Parathyroid adenoma (tissue), 2 donors: ENCODE measurements around the gene NSMF.

ENCODE experiments used
- H2AFZ ChIP-seq: fragments of 300-600 bp; sonication (generic); one replicate; pipeline ENCODE4 v1.7.0; 2017; ENCODE audit warnings: antibody characterized with exemption, mild to moderate bottlenecking
- H3K27ac ChIP-seq: fragments of 300-600 bp; sonication (generic); one replicate; pipeline ENCODE4 v1.7.0; 2017
- H3K27me3 ChIP-seq: fragments of 300-600 bp; sonication (generic); one replicate; pipeline ENCODE4 v1.7.0; 2017; ENCODE audit warnings: low read length; ENCODE audit not compliant: control insufficient read depth, insufficient read depth
- H3K36me3 ChIP-seq: fragments of 300-600 bp; sonication (generic); one replicate; pipeline ENCODE4 v1.7.0; 2017; ENCODE audit warnings: low read length; ENCODE audit not compliant: control insufficient read depth, insufficient read depth
- H3K4me1 ChIP-seq: fragments of 300-600 bp; sonication (generic); one replicate; pipeline ENCODE4 v1.7.0; 2017; ENCODE audit warnings: control low read depth
- H3K4me2 ChIP-seq: fragments of 300-600 bp; sonication (generic); one replicate; pipeline ENCODE4 v1.7.0; 2017; ENCODE audit warnings: low read length
- H3K4me3 ChIP-seq: fragments of 300-600 bp; sonication (generic); one replicate; pipeline ENCODE4 v1.7.0; 2017; ENCODE audit warnings: low read depth, low read length
- H3K79me2 ChIP-seq: fragments of 300-600 bp; sonication (generic); one replicate; pipeline ENCODE4 v1.7.0; 2017; ENCODE audit warnings: control low read depth
- H3K9ac ChIP-seq: fragments of 300-600 bp; sonication (generic); one replicate; pipeline ENCODE4 v1.7.0; 2017; ENCODE audit warnings: mild to moderate bottlenecking
- H3K9me3 ChIP-seq: fragments of 300-600 bp; sonication (generic); one replicate; pipeline ENCODE4 v1.7.0; 2017; ENCODE audit warnings: low read length; ENCODE audit not compliant: control insufficient read depth
- TF ChIP-seq, protein P1 (sequence below): fragments of 300-600 bp; sonication (generic); IDR thresholded peaks from one replicate; pipeline ENCODE4 v1.7.0; 2017; ENCODE audit warnings: antibody characterized with exemption, mild to moderate bottlenecking
- donor health status: primary hyperparathyroidism.

Gene NSMF

DNA sequence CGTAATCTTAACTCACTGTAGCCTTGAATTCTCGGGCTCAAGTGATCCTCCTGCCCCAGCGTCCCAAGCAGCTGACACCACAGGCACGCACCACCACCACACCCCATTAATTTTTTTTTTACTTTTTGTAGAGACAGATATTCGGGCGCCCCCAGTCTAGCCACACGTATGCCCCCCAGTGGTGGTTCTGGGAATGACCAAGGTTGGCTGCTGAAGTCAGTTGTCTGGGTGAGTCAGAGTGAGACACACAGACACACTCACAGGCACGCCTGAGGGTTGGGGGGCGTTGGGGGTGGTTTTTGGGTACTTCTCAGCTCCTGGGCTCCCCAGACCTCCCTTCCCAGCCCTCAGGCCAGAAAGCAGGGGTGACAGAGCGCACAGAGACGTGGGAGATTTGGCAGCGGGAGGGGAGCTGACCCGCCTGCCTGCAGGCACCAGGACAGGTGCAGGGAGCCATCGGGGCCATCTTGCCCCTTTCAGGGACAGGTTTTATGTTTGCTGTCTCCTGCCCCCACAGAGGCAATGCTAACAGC lies 13.8 kb downstream of the NSMF start:
- Histone ChIP-seq H3K79me2 (no peaks in the 10 kb centered on the region), H3K27ac (no peak overlapping the region), H3K27me3 (no peaks in the 10 kb centered on the region), H3K4me1 (no peaks in the 10 kb centered on the region), H3K36me3 (no peaks in the 10 kb centered on the region), H3K4me3 (no peak overlapping the region), H3K9me3 (no peaks in the 10 kb centered on the region), H2AFZ (no peak overlapping the region), H3K9ac (no peak overlapping the region), H3K4me2 (no peak overlapping the region)
- TF ChIP-seq, protein P1, sequence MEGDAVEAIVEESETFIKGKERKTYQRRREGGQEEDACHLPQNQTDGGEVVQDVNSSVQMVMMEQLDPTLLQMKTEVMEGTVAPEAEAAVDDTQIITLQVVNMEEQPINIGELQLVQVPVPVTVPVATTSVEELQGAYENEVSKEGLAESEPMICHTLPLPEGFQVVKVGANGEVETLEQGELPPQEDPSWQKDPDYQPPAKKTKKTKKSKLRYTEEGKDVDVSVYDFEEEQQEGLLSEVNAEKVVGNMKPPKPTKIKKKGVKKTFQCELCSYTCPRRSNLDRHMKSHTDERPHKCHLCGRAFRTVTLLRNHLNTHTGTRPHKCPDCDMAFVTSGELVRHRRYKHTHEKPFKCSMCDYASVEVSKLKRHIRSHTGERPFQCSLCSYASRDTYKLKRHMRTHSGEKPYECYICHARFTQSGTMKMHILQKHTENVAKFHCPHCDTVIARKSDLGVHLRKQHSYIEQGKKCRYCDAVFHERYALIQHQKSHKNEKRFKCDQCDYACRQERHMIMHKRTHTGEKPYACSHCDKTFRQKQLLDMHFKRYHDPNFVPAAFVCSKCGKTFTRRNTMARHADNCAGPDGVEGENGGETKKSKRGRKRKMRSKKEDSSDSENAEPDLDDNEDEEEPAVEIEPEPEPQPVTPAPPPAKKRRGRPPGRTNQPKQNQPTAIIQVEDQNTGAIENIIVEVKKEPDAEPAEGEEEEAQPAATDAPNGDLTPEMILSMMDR: peak; percentile 63

DNA sequence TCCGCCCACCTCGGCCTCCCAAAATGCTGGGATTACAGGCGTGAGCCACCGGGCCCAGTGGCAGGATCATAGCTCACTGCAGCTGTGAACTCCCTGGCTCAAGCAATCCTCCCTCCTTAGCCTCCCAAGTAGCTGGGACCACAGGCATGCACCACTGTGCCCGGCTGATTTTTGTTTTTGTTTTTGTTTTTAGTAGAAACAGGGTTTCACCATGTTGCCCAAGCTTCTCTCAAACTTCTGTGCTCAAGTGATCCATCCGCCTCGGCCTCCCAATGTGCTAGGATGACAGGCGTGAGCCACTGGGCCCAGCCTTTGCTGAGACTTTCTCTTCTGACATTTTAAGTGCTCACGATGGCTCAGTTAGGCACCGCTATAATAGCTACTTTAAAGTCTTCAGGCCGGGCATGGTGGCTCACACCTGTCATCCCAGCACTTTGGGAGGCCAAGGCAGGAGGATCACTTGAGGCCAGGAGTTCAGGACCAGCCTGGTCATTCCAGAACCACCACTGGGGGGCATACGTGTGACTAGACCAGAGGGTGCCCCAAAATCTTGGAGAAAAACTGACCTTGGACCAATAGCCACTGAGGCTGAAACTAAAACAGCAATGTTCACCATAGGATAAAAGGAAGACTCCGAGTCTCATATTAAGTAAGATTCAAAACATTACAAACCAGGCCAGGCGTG lies 14.9 kb downstream of the NSMF start:
- H3K27me3 ChIP-seq: no peaks in the 10 kb centered on the region
- TF ChIP-seq, protein P1: no peak

DNA sequence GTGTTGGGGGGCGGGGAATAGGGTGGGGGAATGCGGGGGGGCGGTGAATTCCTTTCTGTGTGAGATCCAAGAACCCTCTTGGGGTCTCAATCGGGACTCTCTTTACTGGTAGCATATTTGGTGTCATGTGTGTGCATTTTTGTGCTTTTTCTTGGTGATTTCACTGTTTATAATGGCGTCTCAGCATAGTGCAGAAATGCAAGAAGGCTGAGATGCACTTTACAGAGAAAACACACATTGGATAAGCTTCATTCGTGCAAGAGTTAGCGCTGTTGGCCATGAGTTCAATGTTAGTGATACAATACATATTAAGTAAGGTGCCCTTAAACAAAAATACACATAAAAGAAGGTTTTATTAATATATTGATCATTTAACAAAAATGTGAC lies 17.2 kb downstream of the NSMF start:
- Histone ChIP-seq H3K4me2 (no peak overlapping the region), H3K79me2 (no peaks in the 10 kb centered on the region), H3K4me3 (no peak overlapping the region), H2AFZ (no peak overlapping the region), H3K4me1 (no peaks in the 10 kb centered on the region), H3K36me3 (no peaks in the 10 kb centered on the region), H3K9me3 (no peaks in the 10 kb centered on the region), H3K9ac (no peak overlapping the region), H3K27me3 (no peaks in the 10 kb centered on the region), H3K27ac (no peak overlapping the region)
- TF ChIP-seq, protein P1: no peak

More for the DNA sequence above, 14.9 kb downstream of the NSMF start:
- Histone ChIP-seq H3K4me3 (no peak overlapping the region), H3K36me3 (no peaks in the 10 kb centered on the region), H3K4me1 (no peaks in the 10 kb centered on the region), H3K9me3 (no peaks in the 10 kb centered on the region), H2AFZ (no peak overlapping the region), H3K4me2 (no peak overlapping the region), H3K9ac (no peak overlapping the region), H3K27ac (no peak overlapping the region), H3K79me2 (no peaks in the 10 kb centered on the region)

DNA sequence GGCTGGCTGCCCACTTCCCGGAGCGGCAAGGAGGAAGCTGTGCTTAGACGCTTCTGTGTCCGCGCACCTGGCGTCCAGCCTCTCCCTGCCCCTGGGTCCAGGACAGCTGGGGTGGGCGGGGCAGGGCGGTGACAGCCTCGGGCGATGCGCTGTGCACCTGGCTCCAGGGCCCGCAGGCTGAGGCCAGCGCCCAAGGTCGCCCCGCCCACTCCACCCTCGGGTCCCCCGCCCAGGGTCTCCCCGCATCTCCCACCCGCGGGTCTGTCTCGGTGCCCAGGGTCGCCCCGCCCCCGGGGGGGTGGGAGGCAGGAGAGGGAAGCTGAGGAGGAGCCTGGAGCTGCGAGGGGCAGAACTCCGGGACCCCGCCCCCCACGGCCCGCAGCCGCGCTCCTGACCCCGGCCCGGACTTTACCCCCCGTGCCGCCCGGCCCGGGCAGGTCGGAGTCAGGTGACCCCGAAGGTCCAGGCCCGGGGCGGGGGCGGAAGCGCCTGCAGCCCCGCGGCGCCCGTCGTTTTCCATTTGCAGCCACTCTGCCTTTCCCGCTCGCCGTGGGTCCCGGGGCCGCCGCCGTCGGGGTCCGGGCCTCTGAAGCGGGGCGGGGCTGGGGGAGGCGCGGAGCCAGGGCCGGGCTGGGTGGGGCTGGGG lies 17.7 kb downstream of the NSMF start, which contains the start of gene ENTPD8:
Gene ENTPD8, minus strand, starts transcription at position 69 of the 646 bp plus-strand sequence. CDS start 3,072 bp downstream, outside the sequence.
- H3K9ac ChIP-seq: no peak within 1 kb of the TSS
- no peaks in the 10 kb centered on the region for H3K36me3 ChIP-seq
- H3K4me1 ChIP-seq: no peaks in the 10 kb centered on the region
- TF ChIP-seq, protein P1: no peak
- H3K27ac ChIP-seq: no peak within 1 kb of the TSS
- peak within 1 kb of the TSS; percentile 62 for H3K4me2 ChIP-seq
- no peak within 1 kb of the TSS for H2AFZ ChIP-seq
- H3K4me3 ChIP-seq: peak within 1 kb of the TSS; percentile 44
- H3K79me2 ChIP-seq: no peaks in the 10 kb centered on the region
- H3K27me3 ChIP-seq: no peaks in the 10 kb centered on the region
- no peaks in the 10 kb centered on the region for H3K9me3 ChIP-seq
